T-helper 1 cell treated with Interleukin-12 subunit alpha and Interleukin-12 subunit beta and Interleukin-4 antibody, amounts not matched to agents 30 μg/mL and 1 μg/mL, for 36 hours (primary cell): ENCODE results near the gene CPA3.

Experiments
- H3K27ac Mint-ChIP-seq: one replicate; pipeline ENCODE4 v1.8.0; 2021; ENCODE audit warnings: mild to moderate bottlenecking, mixed read lengths
- H3K27me3 Mint-ChIP-seq: one replicate; pipeline ENCODE4 v1.8.0; 2021; ENCODE audit warnings: low read depth, mixed read lengths
- H3K36me3 Mint-ChIP-seq: one replicate; pipeline ENCODE4 v1.8.0; 2021; ENCODE audit warnings: low read depth, mixed read lengths
- H3K4me1 Mint-ChIP-seq: one replicate; pipeline ENCODE4 v1.8.0; 2021; ENCODE audit warnings: low read depth, mixed read lengths
- H3K4me3 Mint-ChIP-seq: one replicate; pipeline ENCODE4 v1.8.0; 2021; ENCODE audit warnings: mild to moderate bottlenecking, moderate library complexity, mixed read lengths
- H3K9me3 Mint-ChIP-seq: one replicate; pipeline ENCODE4 v1.8.0; 2021; ENCODE audit warnings: mixed read lengths

Gene CPA3

DNA sequence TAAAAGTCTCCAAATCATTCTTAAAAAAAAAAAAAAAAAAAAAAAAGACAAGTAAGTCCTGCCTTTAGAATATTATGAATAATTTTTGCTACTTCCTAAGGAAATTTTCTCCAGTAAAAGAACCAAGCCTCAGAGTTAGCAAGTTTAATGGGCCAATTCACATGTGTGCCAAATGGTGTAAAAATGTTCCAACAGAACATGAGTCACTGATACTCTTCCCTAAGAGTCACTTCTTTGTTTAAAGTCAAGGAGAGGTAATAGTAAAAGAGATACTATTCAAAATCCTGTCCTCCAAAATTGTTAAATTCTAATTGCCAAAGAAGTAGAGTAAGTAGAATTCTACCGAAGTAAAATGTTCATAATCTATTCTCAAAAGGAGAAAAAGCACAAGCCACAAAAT is 17.7 kb upstream of the CPA3 start:
- Mint-ChIP-seq H3K27ac (no peak overlapping the region), H3K9me3 (no peaks in the 10 kb centered on the region), H3K27me3 (peaks cover 3% of the 10 kb centered on the region), H3K4me3 (no peak overlapping the region), H3K4me1 (no peaks in the 10 kb centered on the region), H3K36me3 (no peaks in the 10 kb centered on the region)

DNA sequence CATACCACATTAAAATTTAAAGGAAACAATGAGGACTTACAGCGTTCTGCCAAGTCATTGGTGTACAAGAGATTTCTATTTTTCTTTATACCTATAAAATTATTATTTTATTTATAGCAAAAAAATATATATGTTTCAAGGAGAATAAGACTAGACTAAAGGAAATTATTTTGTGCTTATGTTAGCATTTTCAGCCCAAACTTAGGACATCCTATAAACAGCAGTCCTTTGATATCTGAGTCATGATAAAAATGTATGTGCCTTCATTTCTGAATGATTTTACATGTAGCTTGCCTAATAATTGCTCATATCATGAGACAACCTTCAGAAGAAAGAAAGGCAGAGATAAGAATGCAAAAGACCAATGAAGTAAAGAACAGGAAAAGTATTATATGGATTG is 16.7 kb upstream of the CPA3 start:
- no peaks in the 10 kb centered on the region for H3K9me3 Mint-ChIP-seq
- H3K27me3 Mint-ChIP-seq: no peaks in the 10 kb centered on the region
- H3K27ac Mint-ChIP-seq: no peak overlapping the region
- H3K4me3 Mint-ChIP-seq: no peak overlapping the region
- no peaks in the 10 kb centered on the region for H3K4me1 Mint-ChIP-seq
- no peaks in the 10 kb centered on the region for H3K36me3 Mint-ChIP-seq

DNA sequence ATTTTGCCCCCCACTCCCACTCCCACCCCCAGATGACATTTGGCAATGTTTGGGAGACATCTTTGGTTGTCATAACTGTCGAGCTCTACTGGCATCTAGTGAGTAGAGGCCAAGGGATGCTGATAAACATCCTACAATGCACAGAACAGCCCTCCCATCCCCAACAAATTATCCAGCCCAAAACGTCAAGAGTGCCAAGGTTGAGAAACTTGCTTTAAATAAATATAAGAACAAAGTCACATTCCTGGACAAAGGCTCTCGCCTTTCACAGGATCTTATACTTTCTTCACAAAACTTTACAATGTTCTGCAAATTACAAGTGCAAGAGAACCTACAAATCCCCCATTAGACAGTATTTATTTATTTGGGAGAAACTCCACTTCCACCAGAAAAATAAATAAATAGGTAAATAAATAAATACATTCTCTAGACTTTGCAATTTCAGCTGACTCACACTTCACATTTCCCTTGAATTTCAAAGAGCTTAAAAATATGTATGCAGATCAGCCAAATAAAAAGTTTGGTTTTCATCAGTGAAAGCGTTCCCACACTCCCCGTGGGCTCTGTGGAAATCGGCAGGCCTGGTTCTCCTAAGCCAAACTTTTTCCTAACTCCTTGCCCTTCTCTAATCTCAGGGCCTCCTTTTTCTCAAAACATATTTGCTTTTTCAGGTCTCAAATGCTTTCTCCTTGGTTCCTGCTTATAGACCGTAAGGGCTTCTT is 12.7 kb upstream of the CPA3 start:
- H3K27me3 Mint-ChIP-seq: peaks cover 5% of the 10 kb centered on the region
- H3K4me3 Mint-ChIP-seq: no peak overlapping the region
- no peaks in the 10 kb centered on the region for H3K36me3 Mint-ChIP-seq
- no peaks in the 10 kb centered on the region for H3K9me3 Mint-ChIP-seq
- no peak overlapping the region for H3K27ac Mint-ChIP-seq
- no peaks in the 10 kb centered on the region for H3K4me1 Mint-ChIP-seq

DNA sequence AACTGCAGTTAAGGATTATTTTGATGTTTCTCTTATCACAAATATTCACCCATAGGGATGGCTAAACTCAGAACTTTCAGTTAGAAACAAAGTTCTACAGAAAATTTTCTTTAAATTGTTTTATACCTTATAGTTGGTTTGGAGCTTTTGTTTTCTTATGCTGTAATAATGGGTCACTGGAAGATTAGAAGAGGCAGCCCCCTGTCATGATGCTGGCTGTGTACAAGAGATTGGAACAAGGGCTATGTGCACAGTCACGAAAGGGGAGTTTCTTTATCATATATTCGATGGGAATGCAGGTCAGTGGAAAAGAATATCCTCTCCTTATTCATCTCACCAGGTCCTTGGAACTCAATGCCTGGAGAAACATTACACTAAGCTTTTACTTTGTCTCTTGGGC is 12.0 kb upstream of the CPA3 start:
- Mint-ChIP-seq H3K9me3 (no peaks in the 10 kb centered on the region), H3K4me1 (no peaks in the 10 kb centered on the region), H3K36me3 (no peaks in the 10 kb centered on the region), H3K27ac (no peak overlapping the region), H3K4me3 (no peak overlapping the region), H3K27me3 (peaks cover 5% of the 10 kb centered on the region)

GRCh38 chr3:148854061-148854460 is 11.0 kb upstream of the CPA3 start:
- Mint-ChIP-seq H3K9me3 (no peaks in the 10 kb centered on the region), H3K27me3 (peaks cover 5% of the 10 kb centered on the region), H3K4me3 (no peak overlapping the region), H3K4me1 (no peaks in the 10 kb centered on the region), H3K36me3 (no peaks in the 10 kb centered on the region), H3K27ac (no peak overlapping the region)

- no peaks in the 10 kb centered on the region for H3K9me3 Mint-ChIP-seq
- no peaks in the 10 kb centered on the region for H3K36me3 Mint-ChIP-seq
- H3K27ac Mint-ChIP-seq: no peak overlapping the region
- peaks cover 5% of the 10 kb centered on the region for H3K27me3 Mint-ChIP-seq
- H3K4me1 Mint-ChIP-seq: no peaks in the 10 kb centered on the region
- H3K4me3 Mint-ChIP-seq: no peak overlapping the region
Observed at GRCh38 chr3:148856384-148856783, 8.7 kb upstream of the CPA3 start.

GRCh38 chr3:148857316-148857715 is 7.8 kb upstream of the CPA3 start:
- no peaks in the 10 kb centered on the region for H3K4me1 Mint-ChIP-seq
- peaks cover 5% of the 10 kb centered on the region for H3K27me3 Mint-ChIP-seq
- no peak overlapping the region for H3K27ac Mint-ChIP-seq
- H3K4me3 Mint-ChIP-seq: no peak overlapping the region
- no peaks in the 10 kb centered on the region for H3K36me3 Mint-ChIP-seq
- H3K9me3 Mint-ChIP-seq: no peaks in the 10 kb centered on the region

- H3K27me3 Mint-ChIP-seq: peaks cover 13% of the 10 kb centered on the region
- no peaks in the 10 kb centered on the region for H3K9me3 Mint-ChIP-seq
- no peaks in the 10 kb centered on the region for H3K4me1 Mint-ChIP-seq
- H3K4me3 Mint-ChIP-seq: no peak overlapping the region
- no peak overlapping the region for H3K27ac Mint-ChIP-seq
- no peaks in the 10 kb centered on the region for H3K36me3 Mint-ChIP-seq
Observed at GRCh38 chr3:148861277-148861869, 3.7 kb upstream of the CPA3 start.

DNA sequence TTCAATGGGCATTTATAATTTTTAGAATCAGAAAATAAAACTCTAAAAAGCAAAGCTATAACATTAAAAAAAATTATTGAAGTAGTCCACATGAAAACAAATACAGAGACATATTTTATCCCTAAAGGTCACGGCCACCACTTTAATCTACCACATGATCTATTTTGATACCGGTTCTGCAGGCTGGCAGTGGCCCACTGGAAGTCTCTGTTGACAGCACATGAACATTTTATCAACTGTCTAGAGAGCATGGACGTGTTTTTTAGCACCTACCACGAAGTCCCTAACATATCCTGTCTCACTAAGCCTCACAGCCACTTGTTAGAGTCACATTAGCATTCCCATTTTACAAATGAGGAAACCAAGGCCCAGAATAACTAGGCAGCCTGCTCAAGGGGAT is 1.8 kb upstream of the CPA3 start:
- H3K36me3 Mint-ChIP-seq: no peaks in the 10 kb centered on the region
- H3K27ac Mint-ChIP-seq: no peak overlapping the region
- no peak overlapping the region for H3K4me3 Mint-ChIP-seq
- H3K27me3 Mint-ChIP-seq: peaks cover 24% of the 10 kb centered on the region
- H3K9me3 Mint-ChIP-seq: no peaks in the 10 kb centered on the region
- no peaks in the 10 kb centered on the region for H3K4me1 Mint-ChIP-seq

DNA sequence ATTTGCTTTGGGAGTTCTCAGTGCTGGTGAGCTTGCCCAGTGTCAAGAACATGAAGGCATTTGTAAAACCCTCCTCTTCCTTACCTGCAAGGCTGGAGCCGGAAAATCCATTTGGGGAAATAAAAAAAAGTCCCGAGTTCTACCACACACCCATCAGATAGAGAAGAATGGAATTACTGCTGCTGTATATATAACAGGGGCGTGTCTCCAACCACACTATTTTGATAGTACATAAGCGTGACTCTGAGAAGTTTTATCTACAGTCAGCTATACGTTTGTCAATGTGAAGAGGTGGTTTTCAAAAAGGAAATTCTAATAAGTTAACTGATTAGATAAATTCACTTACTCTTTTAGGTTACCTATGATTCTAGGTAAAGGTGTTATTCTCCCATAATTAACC is 1.3 kb upstream of the CPA3 start:
- H3K4me1 Mint-ChIP-seq: no peaks in the 10 kb centered on the region
- H3K9me3 Mint-ChIP-seq: no peaks in the 10 kb centered on the region
- H3K27me3 Mint-ChIP-seq: peaks cover 25% of the 10 kb centered on the region
- no peak overlapping the region for H3K27ac Mint-ChIP-seq
- H3K36me3 Mint-ChIP-seq: no peaks in the 10 kb centered on the region
- no peak overlapping the region for H3K4me3 Mint-ChIP-seq

- no peaks in the 10 kb centered on the region for H3K4me1 Mint-ChIP-seq
- no peak overlapping the region for H3K27ac Mint-ChIP-seq
- no peak overlapping the region for H3K4me3 Mint-ChIP-seq
- H3K36me3 Mint-ChIP-seq: no peaks in the 10 kb centered on the region
- peaks cover 25% of the 10 kb centered on the region for H3K27me3 Mint-ChIP-seq
- no peaks in the 10 kb centered on the region for H3K9me3 Mint-ChIP-seq
Observed at GRCh38 chr3:148866261-148866660, 1.2 kb downstream of the CPA3 start.

DNA sequence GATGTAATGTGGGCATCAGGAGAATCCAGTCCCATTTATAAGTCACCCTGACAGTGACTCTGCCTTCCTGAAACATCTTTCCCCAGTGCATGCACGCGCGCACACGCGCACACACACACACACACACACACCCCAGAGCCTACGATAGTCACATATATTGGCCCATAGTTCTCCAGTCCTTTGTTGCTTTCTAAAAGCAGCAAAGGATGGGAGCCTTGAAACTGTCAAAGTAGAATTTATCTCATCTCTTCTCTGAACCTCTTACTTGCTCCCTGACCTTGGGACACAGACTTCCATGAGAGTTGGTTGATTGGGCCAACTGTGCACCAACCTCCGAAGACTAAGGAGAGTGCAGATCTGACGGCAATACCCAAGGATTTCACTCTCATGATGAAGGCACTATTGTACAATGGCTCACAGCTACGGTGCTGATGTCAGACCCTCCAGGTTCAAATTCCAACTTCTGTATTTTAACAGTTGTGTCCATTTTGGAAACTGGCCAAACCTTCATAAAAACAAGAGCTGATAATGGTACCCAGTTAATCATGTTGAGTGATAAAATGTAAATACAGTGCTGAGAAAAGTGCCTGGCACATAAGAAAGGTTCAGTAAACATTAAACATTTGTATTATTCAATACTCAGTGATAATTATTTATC is 8.3 kb downstream of the CPA3 start:
- Mint-ChIP-seq H3K27me3 (no peaks in the 10 kb centered on the region), H3K27ac (no peak overlapping the region), H3K9me3 (no peaks in the 10 kb centered on the region), H3K4me1 (no peaks in the 10 kb centered on the region), H3K4me3 (no peak overlapping the region), H3K36me3 (no peaks in the 10 kb centered on the region)

DNA sequence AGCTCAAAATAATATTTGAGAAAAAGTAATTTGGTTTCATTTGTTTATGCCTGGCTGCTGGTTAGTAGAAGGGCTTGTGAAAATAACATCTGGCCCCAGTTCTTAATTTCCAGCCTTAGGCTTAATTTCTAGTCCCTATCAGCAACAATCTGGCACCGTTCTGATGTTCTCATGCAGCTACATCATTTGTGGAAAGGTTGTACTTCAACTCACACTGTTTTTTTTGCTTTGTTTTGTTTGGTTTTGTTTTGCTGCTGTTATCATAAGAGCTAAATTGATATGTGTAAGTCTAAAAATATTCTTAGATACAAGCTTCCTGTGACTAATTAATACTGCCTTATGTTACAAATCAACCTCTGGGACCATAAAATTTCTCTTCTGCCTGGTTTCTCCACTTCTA is 8.9 kb downstream of the CPA3 start:
- H3K4me3 Mint-ChIP-seq: no peak overlapping the region
- peaks cover under 1% of the 10 kb centered on the region for H3K27me3 Mint-ChIP-seq
- H3K9me3 Mint-ChIP-seq: no peaks in the 10 kb centered on the region
- no peaks in the 10 kb centered on the region for H3K36me3 Mint-ChIP-seq
- no peaks in the 10 kb centered on the region for H3K4me1 Mint-ChIP-seq
- no peak overlapping the region for H3K27ac Mint-ChIP-seq

DNA sequence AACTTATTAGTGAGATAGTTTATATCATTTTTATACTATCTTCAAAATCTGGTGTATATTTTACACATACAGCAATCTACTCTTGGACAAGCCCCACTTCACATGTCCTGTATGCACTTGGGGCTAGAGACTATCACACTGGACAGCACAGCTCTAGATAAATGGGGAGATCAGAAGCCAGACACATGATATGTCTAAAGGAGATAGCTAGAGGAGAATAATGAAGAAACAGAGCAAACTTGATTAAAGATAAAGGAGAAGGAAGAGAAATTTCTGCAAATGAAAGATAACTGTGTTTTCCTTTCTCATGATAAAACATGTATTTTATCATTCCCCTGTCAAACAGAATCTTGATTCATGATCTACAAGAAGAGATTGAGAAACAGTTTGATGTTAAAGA is 13.0 kb downstream of the CPA3 start:
- H3K9me3 Mint-ChIP-seq: no peaks in the 10 kb centered on the region

DNA sequence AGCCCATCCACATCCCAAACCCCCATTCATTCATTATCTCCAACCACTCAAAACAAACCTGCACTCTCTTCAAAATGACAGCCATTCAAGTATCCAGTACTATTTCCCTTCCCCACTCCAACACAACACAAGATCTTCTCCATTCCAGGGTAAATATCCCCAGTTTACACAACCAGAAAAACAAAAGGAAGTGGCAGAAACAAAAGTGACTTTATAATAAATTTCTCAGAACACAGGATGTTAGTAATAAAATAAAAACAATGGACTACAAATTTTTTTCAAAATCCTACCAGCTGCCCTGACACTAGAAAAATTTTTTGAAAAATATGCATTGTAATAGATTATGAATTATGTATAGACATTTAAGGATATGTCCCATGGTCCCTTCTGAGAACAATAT is 14.2 kb downstream of the CPA3 start:
- H3K36me3 Mint-ChIP-seq: no peaks in the 10 kb centered on the region
- H3K27me3 Mint-ChIP-seq: peaks cover 6% of the 10 kb centered on the region
- H3K4me3 Mint-ChIP-seq: no peak overlapping the region
- no peaks in the 10 kb centered on the region for H3K4me1 Mint-ChIP-seq
- H3K9me3 Mint-ChIP-seq: no peaks in the 10 kb centered on the region
- H3K27ac Mint-ChIP-seq: no peak overlapping the region

More for the DNA sequence above, 13.0 kb downstream of the CPA3 start:
- Mint-ChIP-seq H3K4me3 (no peak overlapping the region), H3K27ac (no peak overlapping the region), H3K4me1 (no peaks in the 10 kb centered on the region), H3K27me3 (peaks cover 6% of the 10 kb centered on the region), H3K36me3 (no peaks in the 10 kb centered on the region)
